ENCODE results near the gene COPA. TPM values are rescaled to one million over a fixed set of nuclear protein-coding genes. Genes with fewer than 3 reads are reported as not detected.

Gene COPA
- total RNA-seq, 6 donors from 2014 or later = 99.4 to 165 (median 141) TPM

GRCh38 chr1:160307118-160307791 lies 35.8 kb downstream of the COPA start:
- no peak overlapping the region for H3K27ac ChIP-seq
- H3K4me3 ChIP-seq = no peak overlapping the region
- 92 to 99% methylated on average over 10 to 13 of the region's 13 CpGs for WGBS, 2 donors
- H3K27me3 ChIP-seq = no peaks in the 10 kb centered on the region
- H3K36me3 ChIP-seq = peaks cover 69 to 100% (median 89%) of the 10 kb centered on the region in 4 donors
- DNase-seq (no peak), ATAC-seq (ENCODE audit: low FRiP score in 2 of 2) (no peak)
- TF ChIP-seq POLR2AphosphoS5 (IDR thresholded peaks at IDR 0.05) (no peak), POLR2A (IDR thresholded peaks at IDR 0.05) (no peak), EP300 (IDR thresholded peaks at IDR 0.05) (no peak)
- TF ChIP-seq, protein P1, sequence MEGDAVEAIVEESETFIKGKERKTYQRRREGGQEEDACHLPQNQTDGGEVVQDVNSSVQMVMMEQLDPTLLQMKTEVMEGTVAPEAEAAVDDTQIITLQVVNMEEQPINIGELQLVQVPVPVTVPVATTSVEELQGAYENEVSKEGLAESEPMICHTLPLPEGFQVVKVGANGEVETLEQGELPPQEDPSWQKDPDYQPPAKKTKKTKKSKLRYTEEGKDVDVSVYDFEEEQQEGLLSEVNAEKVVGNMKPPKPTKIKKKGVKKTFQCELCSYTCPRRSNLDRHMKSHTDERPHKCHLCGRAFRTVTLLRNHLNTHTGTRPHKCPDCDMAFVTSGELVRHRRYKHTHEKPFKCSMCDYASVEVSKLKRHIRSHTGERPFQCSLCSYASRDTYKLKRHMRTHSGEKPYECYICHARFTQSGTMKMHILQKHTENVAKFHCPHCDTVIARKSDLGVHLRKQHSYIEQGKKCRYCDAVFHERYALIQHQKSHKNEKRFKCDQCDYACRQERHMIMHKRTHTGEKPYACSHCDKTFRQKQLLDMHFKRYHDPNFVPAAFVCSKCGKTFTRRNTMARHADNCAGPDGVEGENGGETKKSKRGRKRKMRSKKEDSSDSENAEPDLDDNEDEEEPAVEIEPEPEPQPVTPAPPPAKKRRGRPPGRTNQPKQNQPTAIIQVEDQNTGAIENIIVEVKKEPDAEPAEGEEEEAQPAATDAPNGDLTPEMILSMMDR (IDR thresholded peaks at IDR 0.05) = no peak
- no peaks in the 10 kb centered on the region for H3K4me1 ChIP-seq
- no peaks in the 10 kb centered on the region for H3K9me3 ChIP-seq

GRCh38 chr1:160300173-160300572 lies 42.9 kb downstream of the COPA start:
- Histone ChIP-seq H3K4me3 (no peak overlapping the region), H3K27me3 (no peaks in the 10 kb centered on the region), H3K36me3 (peaks cover 46 to 98% (median 76%) of the 10 kb centered on the region in 4 donors), H3K4me1 (no peaks in the 10 kb centered on the region), H3K9me3 (no peaks in the 10 kb centered on the region), H3K27ac (no peak overlapping the region)
- DNase-seq (no peak), ATAC-seq (ENCODE audit: low FRiP score in 2 of 2) (no peak)
- TF ChIP-seq POLR2AphosphoS5 (IDR thresholded peaks at IDR 0.05) (no peak), POLR2A (IDR thresholded peaks at IDR 0.05) (no peak), EP300 (IDR thresholded peaks at IDR 0.05) (no peak)
- TF ChIP-seq, protein P1 (IDR thresholded peaks at IDR 0.05) = no peak
- WGBS, 2 donors = 89 to 90% methylated on average over 7 of the region's 7 CpGs

- DNase-seq (no peak), ATAC-seq (ENCODE audit: low FRiP score in 2 of 2) (no peak)
- Histone ChIP-seq H3K36me3 (peaks cover 69 to 99% (median 91%) of the 10 kb centered on the region in 4 donors), H3K4me3 (no peak overlapping the region), H3K27me3 (no peaks in the 10 kb centered on the region), H3K9me3 (no peaks in the 10 kb centered on the region), H3K4me1 (peaks cover 0 to 5% (median 0%) of the 10 kb centered on the region in 4 donors), H3K27ac (no peak overlapping the region)
- TF ChIP-seq EP300 (IDR thresholded peaks at IDR 0.05) (no peak), POLR2A (IDR thresholded peaks at IDR 0.05) (no peak), POLR2AphosphoS5 (IDR thresholded peaks at IDR 0.05) (no peak)
- TF ChIP-seq, protein P1 (IDR thresholded peaks at IDR 0.05) = no peak
- 82 to 96% methylated on average over 1 of the region's 1 CpG for WGBS, 2 donors
Measured at GRCh38 chr1:160296036-160296435, 47.0 kb downstream of the COPA start.

DNA sequence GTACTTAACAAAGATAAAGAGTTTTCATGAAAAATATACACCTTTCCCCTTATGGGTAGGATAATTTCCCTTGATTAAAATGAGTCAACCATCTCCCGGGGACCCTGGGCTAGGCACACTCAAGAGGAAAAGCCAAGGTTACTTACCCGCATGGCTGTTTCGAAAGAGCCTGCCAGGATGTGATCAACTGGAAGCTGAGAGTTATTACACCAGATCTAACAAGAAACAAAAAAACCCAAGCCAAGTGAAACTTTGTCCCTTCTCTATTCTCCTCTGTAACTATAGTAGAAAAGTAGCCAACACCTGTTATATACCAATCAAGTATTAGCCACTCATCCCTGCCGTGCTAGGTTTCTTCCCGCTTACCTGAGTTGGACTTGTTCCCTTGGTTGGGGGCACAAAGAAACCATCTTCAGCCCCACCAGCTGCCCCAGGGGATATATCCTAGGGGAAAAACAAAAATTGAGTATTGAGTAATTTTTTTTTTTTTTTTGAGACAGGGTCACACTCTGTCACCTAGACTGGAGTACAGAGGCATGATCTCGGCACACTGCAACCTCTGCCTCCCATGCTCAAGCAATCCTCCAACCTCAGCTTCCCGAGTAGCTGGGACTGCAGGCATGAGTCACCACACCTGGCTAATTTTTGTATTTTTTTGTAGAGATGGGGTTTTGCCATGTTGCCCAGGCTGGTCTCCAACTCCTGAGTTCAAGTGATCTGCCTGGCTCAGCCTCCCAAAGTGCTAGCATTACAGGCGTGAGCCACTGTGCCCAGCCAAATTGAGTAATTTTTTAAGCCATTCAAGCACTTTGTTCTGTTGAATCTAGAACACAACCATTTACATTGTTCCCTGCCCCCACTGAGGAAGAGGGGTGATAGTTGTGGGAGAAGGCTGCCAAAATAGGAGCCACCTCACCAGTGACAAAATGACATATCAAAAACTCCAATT lies 49.8 kb downstream of the COPA start:
- Histone ChIP-seq H3K4me3 (no peak overlapping the region), H3K4me1 (peaks cover 0 to 7% (median 0%) of the 10 kb centered on the region in 4 donors), H3K9me3 (no peaks in the 10 kb centered on the region), H3K27me3 (no peaks in the 10 kb centered on the region), H3K36me3 (peaks cover 75 to 100% (median 96%) of the 10 kb centered on the region in 4 donors), H3K27ac (no peak overlapping the region)
- 84 to 95% methylated on average over 8 of the region's 8 CpGs for WGBS, 2 donors
- ATAC-seq (ENCODE audit: low FRiP score in 2 of 2) (no peak), DNase-seq (no peak)
- TF ChIP-seq POLR2A (IDR thresholded peaks at IDR 0.05) (no peak), POLR2AphosphoS5 (IDR thresholded peaks at IDR 0.05) (no peak), EP300 (IDR thresholded peaks at IDR 0.05) (no peak)
- TF ChIP-seq, protein P1 (IDR thresholded peaks at IDR 0.05) = no peak

Measured in upper lobe of left lung (tissue), 6 donors.